ENCODE results near the gene ELAVL1. TPM values are rescaled to one million over a fixed set of nuclear protein-coding genes. Genes with fewer than 3 reads are reported as not detected.
A peak's percentile ranks its signal among the peaks of the same experiment; 100 is the strongest.
"Not testable (repeated sequence)": the region's sequence is repeated elsewhere in the genome, so short reads cannot be mapped to it uniquely, and the experiment has no call there.

ELAVL1 gene
- total RNA-seq, 2 experiments from 2014 or later = 109 TPM

GRCh38 chr19:7932276-7932929 lies 73.0 kb downstream of the ELAVL1 start:
- POLR2A ChIA-PET = no interaction called here
- CTCF ChIA-PET = interaction anchor here (0.7 to 5.8 kb wide), 2 partner anchors 11 to 22 kb away, joined by 4 to 38 read pairs; partner anchors contain the start of gene TIMM44
- peaks cover 7% of the 10 kb centered on the region for H3K36me3 Mint-ChIP-seq (ENCODE audit: low read depth)
- no peak overlapping the region for H3K4me3 Mint-ChIP-seq
- no peaks in the 10 kb centered on the region for H3K4me1 Mint-ChIP-seq
- H3K27me3 Mint-ChIP-seq = no peaks in the 10 kb centered on the region
- DNase-seq = no peak
- H3K9me3 Mint-ChIP-seq = no peaks in the 10 kb centered on the region
- no peak overlapping the region for H3K27ac Mint-ChIP-seq

- no peak for DNase-seq
- Mint-ChIP-seq H3K27me3 (no peaks in the 10 kb centered on the region), H3K36me3 (ENCODE audit: low read depth) (peaks cover 7% of the 10 kb centered on the region), H3K4me1 (peaks cover 1% of the 10 kb centered on the region), H3K4me3 (no peak overlapping the region), H3K9me3 (no peaks in the 10 kb centered on the region), H3K27ac (no peak overlapping the region)
- ChIA-PET CTCF (interaction anchor here (0.7 to 5.8 kb wide), 2 partner anchors 12 to 23 kb away, joined by 4 to 38 read pairs; partner anchors contain the start of gene TIMM44), POLR2A (interaction anchor here (0.6 kb wide), 1 partner anchor 261 kb away, joined by 3 read pairs; no protein-coding TSS in a partner anchor)
Measured at GRCh38 chr19:7931221-7932061, 74.0 kb downstream of the ELAVL1 start.

GRCh38 chr19:7930765-7931164 lies 74.7 kb downstream of the ELAVL1 start:
- H3K4me1 Mint-ChIP-seq = peaks cover 4% of the 10 kb centered on the region
- H3K27ac Mint-ChIP-seq = no peak overlapping the region
- DNase-seq = no peak
- H3K27me3 Mint-ChIP-seq = no peaks in the 10 kb centered on the region
- CTCF ChIA-PET = interaction anchor here (0.8 to 5.8 kb wide), 3 partner anchors 11 to 39 kb away, joined by 3 to 38 read pairs (median 8); partner anchors contain the start of genes SNAPC2 and TIMM44
- H3K4me3 Mint-ChIP-seq = no peak overlapping the region
- H3K36me3 Mint-ChIP-seq (ENCODE audit: low read depth) = peaks cover 7% of the 10 kb centered on the region
- POLR2A ChIA-PET = interaction anchor here (0.6 kb wide), 1 partner anchor 261 kb away, joined by 3 read pairs; no protein-coding TSS in a partner anchor
- H3K9me3 Mint-ChIP-seq = no peaks in the 10 kb centered on the region

GRCh38 chr19:7930030-7930429 lies 75.4 kb downstream of the ELAVL1 start:
- POLR2A ChIA-PET; H3K27ac Mint-ChIP-seq; H3K27me3 Mint-ChIP-seq; H3K36me3 Mint-ChIP-seq (ENCODE audit: low read depth); H3K9me3 Mint-ChIP-seq; H3K4me3 Mint-ChIP-seq; DNase-seq; H3K4me1 Mint-ChIP-seq: not testable (repeated sequence)
- CTCF ChIA-PET = interaction anchor here (0.8 to 5.8 kb wide), 4 partner anchors 10 to 61 kb away, joined by 3 to 38 read pairs (median 10); partner anchors contain the start of genes SNAPC2 and TIMM44

- peaks cover 2% of the 10 kb centered on the region for H3K36me3 Mint-ChIP-seq (ENCODE audit: low read depth)
- H3K27ac Mint-ChIP-seq = peak overlapping the region; percentile 54
- POLR2A ChIA-PET = interaction anchor here (0.5 to 1.0 kb wide), 2 partner anchors 8 to 548 kb away, joined by 3 to 5 read pairs; partner anchors contain the start of gene SNAPC2
Measured at GRCh38 chr19:7928741-7929701, 76.4 kb downstream of the ELAVL1 start.

GRCh38 chr19:7928334-7928706 lies 77.1 kb downstream of the ELAVL1 start:
- Mint-ChIP-seq H3K4me1 (peaks cover 8% of the 10 kb centered on the region), H3K36me3 (ENCODE audit: low read depth) (no peaks in the 10 kb centered on the region), H3K27ac (no peak overlapping the region), H3K27me3 (no peaks in the 10 kb centered on the region), H3K4me3 (no peak overlapping the region), H3K9me3 (no peaks in the 10 kb centered on the region)
- ChIA-PET POLR2A (interaction anchor here (0.5 kb wide), 1 partner anchor 548 kb away, joined by 5 read pairs; no protein-coding TSS in a partner anchor), CTCF (interaction anchor here (1.3 to 5.8 kb wide), 4 partner anchors 8 to 74 kb away, joined by 4 to 38 read pairs (median 10); partner anchors contain the start of genes SNAPC2 and TIMM44)
- no peak for DNase-seq

More at GRCh38 chr19:7928741-7929701, 76.4 kb downstream of the ELAVL1 start:
- no peaks in the 10 kb centered on the region for H3K9me3 Mint-ChIP-seq
- H3K27me3 Mint-ChIP-seq = no peaks in the 10 kb centered on the region
- H3K4me3 Mint-ChIP-seq = no peak overlapping the region
- peak; percentile 68 for DNase-seq
- CTCF ChIA-PET = interaction anchor here (0.6 to 5.8 kb wide), 8 partner anchors 9 to 412 kb away, joined by 3 to 38 read pairs (median 4); partner anchors contain the start of genes SNAPC2 and TIMM44
- peaks cover 8% of the 10 kb centered on the region for H3K4me1 Mint-ChIP-seq

GRCh38 chr19:7927605-7928333 lies 77.7 kb downstream of the ELAVL1 start:
- CTCF ChIA-PET = interaction anchor here (3.1 to 5.8 kb wide), 2 partner anchors 16 to 59 kb away, joined by 11 to 38 read pairs; partner anchors contain the start of gene TIMM44
- H3K4me3 Mint-ChIP-seq = no peak overlapping the region
- POLR2A ChIA-PET = no interaction called here
- DNase-seq = no peak
- H3K27me3 Mint-ChIP-seq = no peaks in the 10 kb centered on the region
- H3K9me3 Mint-ChIP-seq = no peaks in the 10 kb centered on the region
- no peak overlapping the region for H3K27ac Mint-ChIP-seq
- peaks cover 3% of the 10 kb centered on the region for H3K36me3 Mint-ChIP-seq (ENCODE audit: low read depth)
- peaks cover 8% of the 10 kb centered on the region for H3K4me1 Mint-ChIP-seq

GRCh38 chr19:7926727-7927604 lies 78.5 kb downstream of the ELAVL1 start:
- Mint-ChIP-seq H3K4me3 (peak overlapping the region; percentile 57), H3K36me3 (ENCODE audit: low read depth) (peaks cover 8% of the 10 kb centered on the region), H3K9me3 (no peaks in the 10 kb centered on the region), H3K27ac (no peak overlapping the region), H3K4me1 (peaks cover 11% of the 10 kb centered on the region), H3K27me3 (no peaks in the 10 kb centered on the region)
- CTCF ChIA-PET = interaction anchor here (3.1 to 5.8 kb wide), 2 partner anchors 17 to 58 kb away, joined by 11 to 38 read pairs; partner anchors contain the start of gene TIMM44
- POLR2A ChIA-PET = no interaction called here
- no peak for DNase-seq

GRCh38 chr19:7926021-7926726 lies 79.3 kb downstream of the ELAVL1 start, which contains the start of gene CTXN1:
TSS of gene CTXN1 (minus strand) at chr19:7926135. CDS start at chr19:7925538, 597 bp downstream.
- H3K36me3 Mint-ChIP-seq (ENCODE audit: low read depth) = peaks cover 8% of the 10 kb centered on the region

GRCh38 chr19:7925171-7925851 lies 80.1 kb downstream of the ELAVL1 start:
- Mint-ChIP-seq H3K4me3 (peak overlapping the region; percentile 73), H3K27me3 (no peaks in the 10 kb centered on the region), H3K4me1 (peaks cover 23% of the 10 kb centered on the region), H3K9me3 (no peaks in the 10 kb centered on the region), H3K27ac (no peak overlapping the region), H3K36me3 (ENCODE audit: low read depth) (peaks cover 8% of the 10 kb centered on the region)
- CTCF ChIA-PET = no interaction called here
- POLR2A ChIA-PET = no interaction called here
- peak; percentile 79 for DNase-seq

More at GRCh38 chr19:7926021-7926726, 79.3 kb downstream of the ELAVL1 start, which contains the start of gene CTXN1:
- Mint-ChIP-seq H3K4me3 (peak within 1 kb of the TSS; percentile 73), H3K27me3 (no peaks in the 10 kb centered on the region), H3K9me3 (no peaks in the 10 kb centered on the region), H3K4me1 (peaks cover 19% of the 10 kb centered on the region), H3K27ac (no peak within 1 kb of the TSS)
- CTCF ChIA-PET = interaction anchor here (0.5 kb wide), 1 partner anchor 381 kb away, joined by 3 read pairs; no protein-coding TSS in a partner anchor
- DNase-seq = peak; percentile 73
- POLR2A ChIA-PET = no interaction called here

Data from activated CD4-positive, alpha-beta T cell treated with anti-CD3 and anti-CD28 coated beads, Interleukin-2, amount 10 ng/mL, durations not matched to agents 7 days and 5 days (primary cell).